A549 (cell line): ENCODE results near the gene TMEM207. TPM values are rescaled to one million over a fixed set of nuclear protein-coding genes. Genes with fewer than 3 reads are reported as not detected.
"Not testable (repeated sequence)": the region's sequence is repeated elsewhere in the genome, so short reads cannot be mapped to it uniquely, and the experiment has no call there.

Experiments used
- ATAC-seq, 2 experiments: fragments of 200-7000 bp in 1 of 2; fragments of >200 bp in 1 of 2; cut with Nextera tagmentation in 1 of 2; cut with Tn5 transposase in 1 of 2; 3 replicates each; pipeline versions ENCODE4 v1.8.0 to v1.9.1; 2018 to 2020; ENCODE audit warnings: mild to moderate bottlenecking in 1 of 2, moderate library complexity in 1 of 2
- CTCF ChIA-PET: fragments of 300-600 bp; sonication (Branson Sonifier 250); formaldehyde crosslinking; extraction: SDS; loops from one replicate; lab custom pipeline; 2021; ENCODE audit warnings: antibody characterized with exemption, inconsistent platforms; lab: Yijun Ruan, JAX
- POLR2A ChIA-PET: fragments of 350-600 bp; formaldehyde crosslinking; extraction: SDS; loops from one replicate; lab custom pipeline; 2021; ENCODE audit warnings: antibody characterized with exemption, inconsistent platforms; lab: Yijun Ruan, JAX
- DNase-seq, 2 experiments: peaks; one replicate each; pipeline versions ENCODE4 v3.0.0 to v3.0.0-alpha.2; 2011 to 2016; ENCODE audit warnings: low read depth in 1 of 2, low spot score in 1 of 2
- FAIRE-seq: peaks from 2 replicates; lab custom pipeline; 2011; peaks lifted over from hg19 to GRCh38; lab: Jason Lieb, UNC
- H3K27ac ChIP-seq, 2 experiments: fragments of >200 bp; sonication (Bioruptor Twin); formaldehyde crosslinking; 3 replicates each; pipeline ENCODE4 v1.5.1; 2016 to 2017
- H3K4me1 ChIP-seq: fragments of >200 bp; sonication (Bioruptor Twin); formaldehyde crosslinking; 3 replicates; pipeline ENCODE4 v1.6.1; 2016
- H3K4me2 ChIP-seq: fragments of >200 bp; sonication (Bioruptor Twin); formaldehyde crosslinking; 3 replicates; pipeline ENCODE4 v1.6.1; 2016
- H3K4me3 ChIP-seq: fragments of >200 bp; sonication (Bioruptor Twin); formaldehyde crosslinking; 3 replicates; pipeline ENCODE4 v1.5.1; 2016
- H3K9me3 ChIP-seq: fragments of >200 bp; sonication (Bioruptor Twin); formaldehyde crosslinking; 3 replicates; pipeline ENCODE4 v1.6.1; 2016
- BCL3 ChIP-seq: fragments of >200 bp; sonication (Bioruptor Twin); formaldehyde crosslinking; IDR thresholded peaks from 3 replicates; pipeline ENCODE4 v1.6.1; 2016
- BHLHE40 ChIP-seq: IDR thresholded peaks from 2 replicates; pipeline ENCODE4 v1.6.1; 2012; ENCODE audit warnings: low read depth, low read length, inconsistent platforms
- CBX2 ChIP-seq: fragments of 200-600 bp; sonication (generic); IDR thresholded peaks from 2 replicates; pipeline ENCODE4 v1.6.1; 2016; ENCODE audit warnings: low read depth, mild to moderate bottlenecking, borderline replicate concordance
- CBX8 ChIP-seq: fragments of 200-600 bp; sonication (generic); IDR thresholded peaks from 2 replicates; pipeline ENCODE4 v1.6.1; 2016
- CHD4 ChIP-seq: fragments of 200-600 bp; sonication (generic); IDR thresholded peaks from 2 replicates; pipeline ENCODE4 v1.6.1; 2016; ENCODE audit warnings: antibody characterized with exemption, mild to moderate bottlenecking, borderline replicate concordance
- ELK1 ChIP-seq: fragments of 150-350 bp; IDR thresholded peaks from 2 replicates; pipeline ENCODE4 v1.6.1; 2014; ENCODE audit warnings: low read depth, mild to moderate bottlenecking, low read length
- FOXS1 ChIP-seq: fragments of 250-450 bp; sonication (Bioruptor Pico); IDR thresholded peaks from 2 replicates; pipeline ENCODE4 v1.5.0; 2020; ENCODE audit warnings: mild to moderate bottlenecking, moderate library complexity
- GATA3 ChIP-seq: IDR thresholded peaks from 2 replicates; pipeline ENCODE4 v1.6.1; 2012; ENCODE audit warnings: borderline replicate concordance
- HES2 ChIP-seq: fragments of >200 bp; sonication (Bioruptor Twin); formaldehyde crosslinking; IDR thresholded peaks from 2 replicates; pipeline ENCODE4 v1.6.1; 2016
- HEYL ChIP-seq: fragments of 250-450 bp; sonication (Bioruptor Pico); IDR thresholded peaks from 2 replicates; pipeline ENCODE4 v1.8.0; 2021; ENCODE audit warnings: mild to moderate bottlenecking, moderate library complexity
- HMGXB4 ChIP-seq: fragments of 250-450 bp; sonication (Bioruptor Pico); IDR thresholded peaks from 2 replicates; pipeline ENCODE4 v1.5.0; 2021; ENCODE audit warnings: mild to moderate bottlenecking, moderate library complexity, borderline replicate concordance
- HOXA7 ChIP-seq: fragments of 250-450 bp; sonication (Bioruptor Pico); IDR thresholded peaks from 2 replicates; pipeline ENCODE4 v1.5.0; 2020; ENCODE audit warnings: mild to moderate bottlenecking, moderate library complexity
- HOXB5 ChIP-seq: fragments of 250-450 bp; sonication (Bioruptor Pico); IDR thresholded peaks from 2 replicates; pipeline ENCODE4 v1.5.0; 2020; ENCODE audit warnings: mild to moderate bottlenecking, moderate library complexity
- JUN ChIP-seq, 2 experiments: fragments of >200 bp; sonication (Bioruptor Twin); formaldehyde crosslinking; IDR thresholded peaks; 2 replicates in 1 of 2; 3 replicates in 1 of 2; pipeline ENCODE4 v1.6.1; 2016 to 2017
- JUNB ChIP-seq: fragments of >200 bp; sonication (Bioruptor Twin); formaldehyde crosslinking; IDR thresholded peaks from 2 replicates; pipeline ENCODE4 v1.6.1; 2016
- MAFK ChIP-seq: fragments of 450-650 bp; IDR thresholded peaks from 2 replicates; pipeline ENCODE4 v1.6.1; 2014; ENCODE audit not compliant: partially characterized antibody
- MAX ChIP-seq: IDR thresholded peaks from 2 replicates; pipeline ENCODE4 v1.6.1; 2012
- NR3C1 ChIP-seq: fragments of >200 bp; sonication (Bioruptor Twin); formaldehyde crosslinking; IDR thresholded peaks from 3 replicates; pipeline ENCODE4 v1.6.1; 2017
- PHF8 ChIP-seq: fragments of 200-600 bp; sonication (generic); IDR thresholded peaks from 2 replicates; pipeline ENCODE4 v1.6.1; 2016; ENCODE audit warnings: low read depth, mild to moderate bottlenecking, antibody characterized with exemption, moderate library complexity, borderline replicate concordance
- POLR2A ChIP-seq: IDR thresholded peaks from 2 replicates; pipeline ENCODE4 v1.6.1; 2012; ENCODE audit warnings: mild to moderate bottlenecking, low read length
- REST ChIP-seq: fragments of 200-600 bp; sonication (generic); IDR thresholded peaks from 2 replicates; pipeline ENCODE4 v1.6.1; 2016; ENCODE audit warnings: antibody characterized with exemption, mild to moderate bottlenecking, moderate library complexity
- RNF2 ChIP-seq: fragments of 200-600 bp; sonication (generic); IDR thresholded peaks from 2 replicates; pipeline ENCODE4 v1.6.1; 2016; ENCODE audit warnings: low read depth, mild to moderate bottlenecking, antibody characterized with exemption, moderate library complexity, borderline replicate concordance
- SMC3 ChIP-seq: fragments of >200 bp; sonication (Bioruptor Twin); formaldehyde crosslinking; IDR thresholded peaks from 3 replicates; pipeline ENCODE4 v1.6.1; 2018; ENCODE audit warnings: inconsistent platforms
- USF2 ChIP-seq: fragments of 450-650 bp; IDR thresholded peaks from 2 replicates; pipeline ENCODE4 v1.6.1; 2014; ENCODE audit warnings: antibody characterized with exemption
- ZC3H11A ChIP-seq: fragments of 450-650 bp; IDR thresholded peaks from 2 replicates; pipeline ENCODE4 v1.6.1; 2014; ENCODE audit warnings: antibody characterized with exemption, mild to moderate bottlenecking
- ZFP36 ChIP-seq: fragments of 450-650 bp; IDR thresholded peaks from 2 replicates; pipeline ENCODE4 v1.6.1; 2014; ENCODE audit warnings: borderline replicate concordance; ENCODE audit not compliant: partially characterized antibody
- ZNF302 ChIP-seq: fragments of 250-450 bp; sonication (Bioruptor Pico); IDR thresholded peaks from 2 replicates; pipeline ENCODE4 v1.9.0; 2021; ENCODE audit warnings: inconsistent platforms, mild to moderate bottlenecking, moderate library complexity
- WGBS: methylation state at CpG from one replicate; pipeline ENCODE4 v1.1.6; 2017; ENCODE audit errors: missing lambda C conversion rate; 5-methylcytosine and 5-hydroxymethylcytosine counted together
- polyA plus RNA-seq, 4 experiments: library from polyadenylated mRNA; depleted of rRNA in 3 of 4; stranded (reverse); fragments of >200 nt; fragmentation: RNase III in 1 of 4; extraction: RNeasy Plus Mini Kit Qiagen cat#74134 plus additional on column Dnase treatment in 1 of 4; gene quantifications; 2 replicates in 3 of 4; 3 replicates in 1 of 4; pipeline ENCODE4 v1.2.3, GENCODE V29; 2011 to 2017

Gene TMEM207
- polyA plus RNA-seq, 2 of the 4 experiments (the other 2 are of a cell fraction) = not detected

- 44% methylated on average over 6 of the region's 6 CpGs for WGBS
- H3K4me2 ChIP-seq = no peak overlapping the region
- FAIRE-seq = no peak
- ChIA-PET CTCF (no interaction called here), POLR2A (no interaction called here)
- DNase-seq = no peak
- no peak overlapping the region for H3K4me3 ChIP-seq
- TF ChIP-seq ZC3H11A (no peak), FOXS1 (CRISPR knock-in tag) (no peak), SMC3 (no peak), CBX8 (no peak), ZFP36 (no peak), HMGXB4 (CRISPR knock-in tag) (no peak), ZNF302 (no peak), HOXA7 (no peak), JUN (IDR thresholded peaks at IDR 0.05) (no peak), REST (no peak), CHD4 (no peak), RNF2 (no peak), JUNB (no peak), GATA3 (no peak), MAFK (no peak), POLR2A (no peak)
- H3K27ac ChIP-seq = no peak overlapping the region
- no peak for ATAC-seq
- no peaks in the 10 kb centered on the region for H3K9me3 ChIP-seq
- no peaks in the 10 kb centered on the region for H3K4me1 ChIP-seq
Observed at GRCh38 chr3:190485830-190486532, 36.3 kb upstream of the TMEM207 start.

GRCh38 chr3:190481779-190482178, 32.1 kb upstream of the TMEM207 start:
- Histone ChIP-seq H3K9me3 (no peaks in the 10 kb centered on the region), H3K4me1 (no peaks in the 10 kb centered on the region), H3K27ac (no peak overlapping the region), H3K4me2 (no peak overlapping the region), H3K4me3 (no peak overlapping the region)
- ATAC-seq = no peak
- TF ChIP-seq MAX = no peak
- TF ChIP-seq ELK1 = no peak
- TF ChIP-seq ZNF302 = no peak
- no peak for TF ChIP-seq HOXB5
- TF ChIP-seq BHLHE40 = no peak
- no peak for TF ChIP-seq BCL3
- TF ChIP-seq USF2 = no peak
- TF ChIP-seq PHF8 = no peak
- no peak for TF ChIP-seq HES2
- no peak for TF ChIP-seq CBX2
- TF ChIP-seq HEYL = no peak
- no peak for TF ChIP-seq NR3C1
- 85% methylated on average over 2 of the region's 2 CpGs for WGBS
- FAIRE-seq = no peak
- POLR2A ChIA-PET = no interaction called here
- DNase-seq = no peak
- CTCF ChIA-PET = no interaction called here

- ATAC-seq, POLR2A ChIA-PET, H3K9me3 ChIP-seq, FAIRE-seq, H3K4me1 ChIP-seq, H3K4me2 ChIP-seq, CTCF ChIA-PET, H3K27ac ChIP-seq, DNase-seq, H3K4me3 ChIP-seq: not testable (repeated sequence)
- no CpG with 5 or more reads among the region's 25 CpGs for WGBS
Observed at GRCh38 chr3:190473261-190473660, 23.6 kb upstream of the TMEM207 start.
